GM23338 (cell line): ENCODE measurements around the gene CLIP2. TPM values are rescaled to one million over a fixed set of nuclear protein-coding genes. Genes with fewer than 3 reads are reported as not detected.

Experiments
- ATAC-seq: fragments of 200-7000 bp; cut with Tn5 transposase; 3 replicates; pipeline ENCODE4 v1.9.1; 2020
- DNase-seq: peaks from one replicate; pipeline ENCODE4 v3.0.0-alpha.2; 2015; ENCODE audit warnings: low spot score
- H2AFZ ChIP-seq: fragments of 200-600 bp; sonication (generic); 2 replicates; pipeline ENCODE4 v1.8.0; 2016; ENCODE audit warnings: antibody characterized with exemption, mild to moderate bottlenecking, moderate library complexity
- H3F3A ChIP-seq: fragments of 200-600 bp; sonication (generic); replicated peaks from 2 replicates; pipeline ENCODE4 v1.8.0; 2017; ENCODE audit warnings: antibody characterized with exemption, mixed run types, low read depth
- H3K27ac ChIP-seq: fragments of 200-600 bp; sonication (generic); 2 replicates; pipeline ENCODE4 v1.6.1; 2016; ENCODE audit warnings: low read depth
- H3K27me3 ChIP-seq: fragments of 200-600 bp; sonication (generic); 2 replicates; pipeline ENCODE4 v1.8.0; 2016; ENCODE audit warnings: mild to moderate bottlenecking, mixed run types, moderate library complexity; ENCODE audit not compliant: insufficient read depth
- H3K36me3 ChIP-seq: fragments of 200-600 bp; sonication (generic); 2 replicates; pipeline ENCODE4 v1.8.0; 2016; ENCODE audit warnings: mild to moderate bottlenecking; ENCODE audit not compliant: insufficient read depth
- H3K4me1 ChIP-seq: fragments of 200-600 bp; sonication (generic); 2 replicates; pipeline ENCODE4 v1.8.0; 2016; ENCODE audit warnings: mild to moderate bottlenecking, moderate library complexity; ENCODE audit not compliant: insufficient read depth
- H3K4me2 ChIP-seq: fragments of 200-600 bp; sonication (generic); 2 replicates; pipeline ENCODE4 v1.7.1; 2017; ENCODE audit warnings: mixed run types
- H3K4me3 ChIP-seq: fragments of 200-600 bp; sonication (generic); 2 replicates; pipeline ENCODE4 v1.6.1; 2016; ENCODE audit warnings: mixed run types
- H3K79me2 ChIP-seq: fragments of 200-600 bp; sonication (generic); replicated peaks from 2 replicates; pipeline ENCODE4 v1.8.0; 2017; ENCODE audit warnings: mild to moderate bottlenecking; ENCODE audit not compliant: insufficient read depth
- H3K9me2 ChIP-seq: fragments of 200-600 bp; sonication (generic); 2 replicates; pipeline ENCODE4 v1.8.0; 2017; ENCODE audit not compliant: insufficient read depth
- H4K20me1 ChIP-seq: fragments of 200-600 bp; sonication (generic); replicated peaks from 2 replicates; pipeline ENCODE4 v1.8.0; 2017; ENCODE audit warnings: mild to moderate bottlenecking; ENCODE audit not compliant: insufficient read depth
- H3K27ac Mint-ChIP-seq: 2 replicates; pipeline ENCODE4 v1.8.0; 2020; ENCODE audit warnings: inconsistent platforms, mild to moderate bottlenecking, moderate library complexity, mixed read lengths
- H3K27me3 Mint-ChIP-seq: 3 replicates; pipeline ENCODE4 v1.8.0; 2022; ENCODE audit warnings: low read depth, mild to moderate bottlenecking, moderate library complexity, mixed read lengths, inconsistent platforms; ENCODE audit not compliant: insufficient read depth, poor library complexity
- H3K36me3 Mint-ChIP-seq: 3 replicates; pipeline ENCODE4 v1.8.0; 2021; ENCODE audit warnings: low read depth, mild to moderate bottlenecking, inconsistent platforms, moderate library complexity, mixed read lengths
- H3K4me1 Mint-ChIP-seq: 3 replicates; pipeline ENCODE4 v1.8.0; 2020; ENCODE audit warnings: mild to moderate bottlenecking, inconsistent platforms, mixed read lengths
- H3K4me3 Mint-ChIP-seq: 3 replicates; pipeline ENCODE4 v1.8.0; 2021; ENCODE audit warnings: moderate library complexity, mild to moderate bottlenecking, inconsistent platforms, mixed read lengths
- H3K9me3 Mint-ChIP-seq: 3 replicates; pipeline ENCODE4 v1.8.0; 2020; ENCODE audit warnings: moderate library complexity, mild to moderate bottlenecking, inconsistent platforms, mixed read lengths
- CREB1 ChIP-seq: fragments of 250-450 bp; sonication (Bioruptor Pico); IDR thresholded peaks from 2 replicates; pipeline ENCODE4 v1.5.0; 2020; ENCODE audit warnings: low read depth, mild to moderate bottlenecking, moderate library complexity
- ETS1 ChIP-seq: IDR thresholded peaks from 2 replicates; pipeline ENCODE4 v1.6.1; 2016; ENCODE audit warnings: antibody characterized with exemption
- EZH2 ChIP-seq: fragments of 200-600 bp; sonication (generic); IDR thresholded peaks from one replicate; pipeline ENCODE4 v1.8.0; 2017; ENCODE audit warnings: antibody characterized with exemption, mild to moderate bottlenecking, low read depth; ENCODE audit not compliant: unreplicated experiment
- JUNB ChIP-seq: IDR thresholded peaks from one replicate; pipeline ENCODE4 v1.6.1; 2016; ENCODE audit warnings: antibody characterized with exemption; ENCODE audit not compliant: unreplicated experiment
- POLR2AphosphoS5 ChIP-seq: IDR thresholded peaks from 2 replicates; pipeline ENCODE4 v1.6.1; 2016; ENCODE audit warnings: antibody characterized with exemption, low read depth
- REST ChIP-seq: IDR thresholded peaks from one replicate; pipeline ENCODE4 v1.6.1; 2018; ENCODE audit warnings: antibody characterized with exemption; ENCODE audit not compliant: unreplicated experiment
- STAT1 ChIP-seq: IDR thresholded peaks from one replicate; pipeline ENCODE4 v1.6.1; 2016; ENCODE audit warnings: antibody characterized with exemption; ENCODE audit not compliant: unreplicated experiment
- ZNF462 ChIP-seq: fragments of 250-450 bp; sonication (Bioruptor Pico); IDR thresholded peaks from 2 replicates; pipeline ENCODE4 v1.5.0; 2020; ENCODE audit warnings: mild to moderate bottlenecking, moderate library complexity
- polyA plus RNA-seq: library from polyadenylated mRNA; unstranded; fragments of >200 nt; fragmentation: Nextera tagmentation; extraction: Ambion mirVana; gene quantifications from 2 replicates; pipeline ENCODE4 v1.2.1, GENCODE V29; 2016
- total RNA-seq: library from RNA; depleted of rRNA; stranded (reverse); fragments of >200 nt; shearing (Covaris generic); gene quantifications from 2 replicates; pipeline ENCODE4 v1.2.3, GENCODE V29; 2014

Gene CLIP2
- total and polyA plus RNA-seq, 2 experiments from 2014 or later: 8.1 to 51.9 TPM

GRCh38 chr7:74399006-74399405, 109.8 kb downstream of the CLIP2 start:
- Histone ChIP-seq H3K9me2 (no peaks in the 10 kb centered on the region), H3K79me2 (no peaks in the 10 kb centered on the region), H2AFZ (no peak overlapping the region), H3K27me3 (no peaks in the 10 kb centered on the region), H3K36me3 (0 out of 2 replicates have a peak, but pooled peaks cover 4% of the 10 kb centered on the region), H3K4me1 (peaks cover 10% of the 10 kb centered on the region), H3K4me2 (no peak overlapping the region), H3K27ac (no peak overlapping the region), H3F3A (0 out of 2 replicates have a peak, but pooled peaks cover 9% of the 10 kb centered on the region), H4K20me1 (no peaks in the 10 kb centered on the region; the same call in none of the 2 replicates), H3K4me3 (no peak overlapping the region)
- DNase-seq (no peak), ATAC-seq (no peak)
- no peaks in the 10 kb centered on the region; the same call in 2 of the 3 replicates for H3K9me3 Mint-ChIP-seq
- H3K27me3 Mint-ChIP-seq: peaks cover 10% of the 10 kb centered on the region
- H3K4me1 Mint-ChIP-seq: peaks cover 6% of the 10 kb centered on the region
- no peak overlapping the region for H3K4me3 Mint-ChIP-seq
- H3K36me3 Mint-ChIP-seq: peaks cover 45% of the 10 kb centered on the region
- no peak overlapping the region for H3K27ac Mint-ChIP-seq
- TF ChIP-seq EZH2: no peak
- TF ChIP-seq REST: no peak
- no peak for TF ChIP-seq POLR2AphosphoS5
- no peak for TF ChIP-seq ZNF462
- TF ChIP-seq STAT1: no peak
- TF ChIP-seq ETS1: no peak
- no peak for TF ChIP-seq CREB1
- no peak for TF ChIP-seq JUNB
